H1 (cell line): Measurements from ENCODE around the gene GLB1L2.

ENCODE experiments used
- BACH1 ChIP-seq: IDR thresholded peaks from 2 replicates; pipeline ENCODE4 v1.6.1; 2012; ENCODE audit warnings: low read length, improper control_type of control experiment
- CREB1 ChIP-seq: IDR thresholded peaks from 2 replicates; pipeline ENCODE4 v1.6.1; 2012; ENCODE audit warnings: inconsistent platforms
- EZH2 ChIP-seq: fragments of 200-600 bp; sonication (generic); IDR thresholded peaks from 2 replicates; pipeline ENCODE4 v1.7.1; 2012; ENCODE audit warnings: low read depth, mild to moderate bottlenecking, moderate library complexity, low read length, inconsistent platforms; ENCODE audit not compliant: severe bottlenecking
- JUND ChIP-seq: IDR thresholded peaks from 2 replicates; pipeline ENCODE4 v1.6.1; 2011; ENCODE audit warnings: mild to moderate bottlenecking, improper control_type of control experiment, low read length
- POLR2A ChIP-seq, 2 experiments: IDR thresholded peaks; 1 replicate in 1 of 2; 2 replicates in 1 of 2; pipeline ENCODE4 v1.6.1; 2011; ENCODE audit warnings: low read depth in 2 of 2, low read length in 2 of 2, mild to moderate bottlenecking in 2 of 2; ENCODE audit errors: control extremely low read depth in 1 of 2
- SIN3A ChIP-seq, 2 experiments: IDR thresholded peaks in 1 of 2; conservative IDR thresholded peaks in 1 of 2; 2 replicates each; pipeline ENCODE4 v1.6.1; 2011 to 2012; ENCODE audit warnings: low read length in 2 of 2, improper control_type of control experiment in 1 of 2, low read depth in 1 of 2, mild to moderate bottlenecking in 1 of 2

- TF ChIP-seq BACH1 (no peak), CREB1 (no peak), SIN3A (conservative IDR thresholded peaks at IDR 0.05 in 1 of 2, IDR thresholded peaks at IDR 0.05 in 1 of 2; ENCODE audit: low read depth in 1 of 2, low read length in 2 of 2) (no peak), JUND (no peak), EZH2 (no peak), POLR2A (IDR thresholded peaks at IDR 0.05; ENCODE audit: control extremely low read depth in 1 of 2, low read depth in 2 of 2, low read length in 2 of 2) (no peak)
These were observed 59.1 kb downstream of the GLB1L2 start for GRCh38 chr11:134390706-134391569.
